DND-41 (cell line): ENCODE measurements around the gene SLC43A1.

Experiments
- CTCF ChIP-seq: IDR thresholded peaks from 2 replicates; pipeline ENCODE4 v1.5.1; 2012; ENCODE audit warnings: borderline replicate concordance, low read length, moderate library complexity, mild to moderate bottlenecking; ENCODE audit not compliant: poor library complexity, severe bottlenecking; ENCODE audit errors: extremely low read depth
- EZH2 ChIP-seq: IDR thresholded peaks from 3 replicates; pipeline ENCODE4 v1.6.1; 2012; ENCODE audit warnings: borderline replicate concordance, low read depth, mild to moderate bottlenecking, moderate library complexity, low read length, inconsistent platforms; ENCODE audit not compliant: severe bottlenecking

- TF ChIP-seq CTCF = no peak
- TF ChIP-seq EZH2 = no peak
These were observed 42.1 kb downstream of the SLC43A1 start for GRCh38 chr11:57473285-57473841.
